ENCODE results near the gene ZNF35.
"Not testable (repeated sequence)": the region's sequence is repeated elsewhere in the genome, so short reads cannot be mapped to it uniquely, and the experiment has no call there.

ZNF35 gene

GRCh38 chr3:44648564-44649229 is at the start of gene ZNF35:
Gene ZNF35 (plus strand): TSS chr3:44648732. CDS start chr3:44651068, 2,336 bp downstream.
- peak; percentile 37 for DNase-seq (ENCODE audit: low spot score)

DNA sequence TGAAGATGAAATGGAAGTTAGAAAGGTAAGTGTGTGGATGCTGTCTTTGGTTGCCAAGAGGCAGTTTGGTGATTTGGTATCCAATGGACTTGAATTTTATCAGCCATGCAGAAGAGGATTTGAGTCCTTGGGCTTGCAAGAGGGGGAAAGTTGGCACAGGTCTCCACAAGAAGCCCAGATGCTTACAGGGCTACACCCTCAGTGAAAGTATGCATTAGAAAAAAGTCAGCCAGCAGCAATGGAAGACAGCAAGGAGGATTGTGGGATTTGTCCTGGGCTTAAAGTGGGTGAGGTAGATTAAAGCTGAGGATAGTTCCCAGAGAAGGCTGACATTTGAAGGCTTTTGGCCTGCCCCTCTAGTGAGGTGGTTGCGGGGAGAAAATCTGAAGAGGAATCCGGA is 46.8 kb upstream of the ZNF35 start:
- no peak for DNase-seq (ENCODE audit: low spot score)

GRCh38 chr3:44612678-44613077 is 35.9 kb upstream of the ZNF35 start:
- no peak for DNase-seq (ENCODE audit: low spot score)

- peak; percentile 67 for DNase-seq (ENCODE audit: low spot score)
These were observed 23.6 kb upstream of the ZNF35 start, which contains the start of gene ZNF197 for GRCh38 chr3:44624749-44625480. Gene ZNF197 (plus strand): TSS chr3:44625036. CDS start chr3:44629155, 4,119 bp downstream.

DNA sequence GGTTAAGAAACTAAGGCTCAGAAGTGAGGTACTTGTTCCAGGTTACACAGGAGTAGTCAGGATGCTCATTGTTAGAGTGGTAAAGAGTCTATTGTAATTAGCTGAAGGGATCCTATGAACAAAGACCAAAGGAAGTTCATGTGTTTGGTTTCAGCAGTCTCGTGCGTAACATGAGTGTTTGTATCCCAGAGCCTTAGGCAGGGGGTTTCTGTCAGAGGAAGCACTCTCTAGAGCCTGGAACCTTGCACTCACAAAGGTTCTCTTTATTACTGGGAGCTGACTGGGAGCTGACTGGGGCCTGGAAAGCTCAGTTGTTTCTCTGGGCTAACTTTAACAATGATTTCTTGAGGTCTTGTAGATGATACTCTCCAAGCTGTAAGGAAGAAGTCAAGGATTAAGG is 19.8 kb upstream of the ZNF35 start:
- DNase-seq (ENCODE audit: low spot score): no peak

DNA sequence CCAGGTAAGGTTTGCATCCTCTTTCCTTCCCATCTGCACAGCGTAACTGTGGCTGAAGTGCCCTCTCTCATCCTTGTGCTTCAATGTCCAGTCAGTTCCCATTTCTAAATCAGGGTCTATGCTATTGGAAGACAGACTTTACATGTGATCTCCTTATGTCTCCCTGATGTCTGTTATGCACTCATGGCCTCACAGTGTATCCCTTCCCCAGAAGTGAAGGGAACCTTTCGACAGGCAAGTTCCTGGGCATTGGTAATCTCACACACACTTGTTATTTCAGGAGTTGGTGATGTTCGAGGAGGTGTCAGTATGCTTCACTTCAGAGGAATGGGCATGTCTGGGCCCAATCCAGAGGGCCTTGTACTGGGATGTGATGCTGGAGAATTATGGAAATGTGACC is 16.3 kb upstream of the ZNF35 start:
- DNase-seq (ENCODE audit: low spot score): no peak

DNA sequence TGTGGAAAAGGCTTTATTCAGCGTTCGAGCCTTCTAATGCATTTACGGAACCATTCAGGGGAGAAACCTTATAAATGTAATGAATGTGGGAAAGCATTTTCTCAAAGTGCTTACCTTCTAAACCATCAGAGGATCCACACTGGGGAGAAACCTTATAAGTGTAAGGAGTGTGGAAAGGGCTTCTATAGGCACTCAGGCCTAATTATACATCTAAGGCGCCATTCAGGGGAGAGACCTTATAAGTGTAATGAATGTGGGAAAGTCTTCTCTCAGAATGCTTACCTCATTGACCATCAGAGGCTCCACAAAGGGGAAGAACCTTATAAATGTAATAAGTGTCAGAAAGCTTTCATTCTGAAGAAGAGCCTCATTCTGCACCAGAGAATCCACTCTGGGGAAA is 6.2 kb upstream of the ZNF35 start:
- DNase-seq (ENCODE audit: low spot score): no peak

- no peak for DNase-seq (ENCODE audit: low spot score)
These were observed 5.5 kb upstream of the ZNF35 start for GRCh38 chr3:44643024-44643423.

GRCh38 chr3:44647771-44648170 is 761 bp upstream of the ZNF35 start:
- no peak for DNase-seq (ENCODE audit: low spot score)

GRCh38 chr3:44649709-44650108 is 1.2 kb downstream of the ZNF35 start:
- DNase-seq (ENCODE audit: low spot score): no peak

GRCh38 chr3:44654039-44654438 is 5.5 kb downstream of the ZNF35 start:
- DNase-seq (ENCODE audit: low spot score): no peak

GRCh38 chr3:44659015-44659414 is 10.5 kb downstream of the ZNF35 start:
- DNase-seq (ENCODE audit: low spot score): no peak

DNA sequence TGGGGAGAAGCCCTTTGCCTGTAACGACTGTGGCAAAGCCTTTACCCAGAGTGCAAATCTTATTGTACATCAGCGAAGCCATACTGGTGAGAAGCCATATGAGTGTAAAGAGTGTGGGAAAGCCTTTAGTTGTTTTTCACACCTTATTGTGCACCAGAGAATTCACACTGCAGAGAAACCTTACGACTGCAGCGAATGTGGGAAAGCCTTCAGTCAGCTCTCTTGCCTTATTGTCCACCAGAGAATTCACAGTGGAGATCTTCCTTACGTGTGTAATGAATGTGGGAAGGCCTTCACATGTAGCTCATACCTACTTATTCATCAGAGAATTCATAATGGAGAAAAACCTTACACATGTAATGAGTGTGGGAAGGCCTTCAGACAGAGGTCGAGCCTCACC is 10.9 kb downstream of the ZNF35 start:
- DNase-seq (ENCODE audit: low spot score): no peak

DNA sequence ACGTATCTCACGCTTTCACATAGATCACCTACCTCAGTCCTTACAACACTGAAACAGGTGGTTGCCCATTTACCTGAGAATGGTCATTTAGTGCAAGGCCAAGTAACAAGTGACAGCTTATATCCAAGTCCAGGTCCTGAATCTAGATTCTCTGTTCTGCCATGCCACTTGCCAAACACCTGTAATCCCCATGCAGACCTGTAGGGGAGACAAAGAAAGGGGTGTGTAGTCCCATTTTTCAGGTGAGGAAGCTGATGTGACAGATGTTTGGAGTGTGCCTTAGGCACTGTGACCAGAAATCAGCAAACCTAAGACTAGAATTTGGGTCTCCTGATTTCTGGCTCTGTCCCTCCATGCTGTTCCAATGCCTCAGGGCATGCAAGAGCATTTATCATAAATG is 12.7 kb downstream of the ZNF35 start:
- DNase-seq (ENCODE audit: low spot score): no peak

GRCh38 chr3:44665173-44665572 is 16.6 kb downstream of the ZNF35 start:
- no peak for DNase-seq (ENCODE audit: low spot score)

GRCh38 chr3:44666346-44666745 is 17.8 kb downstream of the ZNF35 start:
- no peak for DNase-seq (ENCODE audit: low spot score)

DNA sequence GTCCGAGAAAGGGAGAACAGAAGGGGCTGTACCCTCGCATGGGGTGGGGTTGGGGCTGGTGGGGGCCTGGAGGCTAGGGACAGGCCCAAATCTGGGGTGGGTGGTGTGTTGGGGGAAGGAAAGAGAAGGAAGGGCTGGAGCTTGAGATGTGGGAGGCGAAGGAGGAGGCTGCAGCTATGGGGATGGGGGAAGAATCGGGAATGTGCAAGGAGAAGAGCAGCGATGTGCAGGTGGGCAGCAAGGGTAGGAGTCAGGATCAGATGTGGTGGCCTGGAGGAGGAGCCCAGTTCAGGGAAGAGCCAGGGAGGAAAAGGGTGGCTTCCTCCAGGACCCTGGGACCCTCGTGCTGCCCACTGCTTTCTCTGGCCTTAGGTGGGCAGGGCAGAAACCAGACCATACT is 21.2 kb downstream of the ZNF35 start:
- DNase-seq (ENCODE audit: low spot score): no peak

DNA sequence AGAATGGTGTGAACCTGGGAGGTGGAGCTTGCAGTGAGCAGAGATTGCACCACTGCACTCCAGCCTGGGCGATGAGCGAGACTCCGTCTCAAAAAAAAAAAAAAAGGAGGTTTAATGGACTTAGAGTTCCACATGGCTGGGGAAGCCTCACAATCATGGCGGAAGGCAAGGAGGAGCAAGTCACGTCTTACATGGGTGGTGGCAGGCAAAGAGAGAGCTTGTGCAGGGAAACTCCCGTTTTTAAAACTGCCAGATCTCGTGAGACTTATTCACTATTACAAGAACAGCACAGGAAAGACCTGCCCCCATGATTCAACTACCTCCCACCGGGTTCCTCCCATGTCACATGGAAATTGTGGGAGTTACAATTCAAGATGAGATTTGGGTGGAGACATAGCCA is 24.9 kb downstream of the ZNF35 start:
- not testable (repeated sequence) for DNase-seq (ENCODE audit: low spot score)

DNA sequence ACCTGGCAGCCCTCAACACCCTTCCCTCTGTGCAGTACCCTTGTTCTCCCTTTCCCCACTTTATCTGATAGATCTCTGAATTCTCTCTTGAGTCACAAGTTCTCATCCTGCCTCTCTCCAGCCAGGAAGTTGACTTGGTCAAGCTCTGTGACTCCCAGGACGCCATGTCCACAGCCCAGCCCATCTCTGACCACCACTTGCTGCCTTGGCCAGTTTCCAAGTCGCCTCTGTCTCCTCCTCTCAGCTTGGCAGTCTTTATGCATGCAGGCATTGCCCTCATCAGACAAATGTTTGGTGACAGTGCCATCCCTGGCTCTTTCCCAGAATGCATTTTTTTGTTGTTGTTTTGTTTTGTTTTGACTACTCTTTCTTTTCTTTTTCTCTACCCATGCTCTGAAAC is 25.7 kb downstream of the ZNF35 start:
- DNase-seq (ENCODE audit: low spot score): no peak

DNA sequence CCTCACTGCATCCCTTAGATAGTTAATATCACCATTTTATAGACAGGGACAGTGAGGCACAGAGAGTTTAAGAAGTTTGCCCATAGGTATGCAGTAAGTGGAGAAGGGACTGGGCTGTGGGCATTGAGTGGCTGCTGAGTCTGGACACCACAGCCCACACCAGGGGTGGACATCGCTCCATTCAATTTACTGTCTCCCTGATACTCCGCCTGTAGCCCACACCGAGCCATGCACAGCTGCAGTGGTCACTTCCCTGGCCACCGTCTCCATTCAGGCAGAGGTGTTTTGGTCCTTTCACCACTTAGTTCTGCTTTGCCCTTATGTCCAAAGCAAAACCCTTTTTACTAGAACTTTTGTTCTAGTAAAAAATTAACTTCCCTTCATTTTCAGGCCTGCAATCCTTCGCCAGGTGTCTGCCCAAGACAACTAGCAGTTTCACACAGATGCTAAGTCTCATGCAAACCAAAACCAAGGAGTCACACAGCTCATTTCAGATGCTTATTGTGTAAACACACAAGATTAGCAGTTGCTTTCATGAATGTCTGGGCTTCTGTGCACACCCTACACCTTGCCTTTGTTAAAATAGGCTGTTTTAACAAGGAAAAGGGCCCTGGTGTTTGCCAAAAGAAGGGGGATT is 30.1 kb downstream of the ZNF35 start:
- no peak for DNase-seq (ENCODE audit: low spot score)

GRCh38 chr3:44680921-44681455 is 32.5 kb downstream of the ZNF35 start:
- no peak for DNase-seq (ENCODE audit: low spot score)

DNA sequence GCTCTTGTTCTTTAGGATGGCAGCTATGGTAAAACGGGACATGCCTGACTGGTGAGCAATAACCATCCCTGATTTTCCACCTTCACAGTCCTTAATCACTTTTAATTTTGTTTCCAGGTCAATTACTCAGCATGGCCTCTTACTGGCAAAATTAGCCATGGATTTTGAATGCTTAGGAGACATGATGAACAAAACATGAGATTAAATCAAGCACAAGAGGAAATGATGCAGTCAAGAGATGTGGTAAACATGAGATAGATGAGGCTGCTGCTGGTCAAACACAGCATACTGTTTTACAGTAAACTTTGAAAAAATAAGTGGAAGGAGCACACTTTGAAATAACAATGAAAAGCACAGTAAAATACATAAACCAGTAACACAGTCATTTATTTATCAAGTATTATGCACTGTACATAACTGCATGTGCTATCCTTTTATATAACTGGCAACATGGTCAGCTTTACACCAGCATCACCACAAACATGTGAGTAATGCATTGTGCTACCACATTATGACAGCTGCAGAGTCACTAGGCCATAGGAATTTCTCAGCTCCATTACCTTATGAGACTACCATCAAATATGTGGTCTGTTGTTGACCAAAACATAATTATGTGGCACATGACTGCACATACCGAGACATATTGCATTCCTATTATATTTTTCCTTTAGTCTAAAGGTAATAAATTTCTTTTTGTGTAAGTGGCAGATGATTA is 33.8 kb downstream of the ZNF35 start:
- no peak for DNase-seq (ENCODE audit: low spot score)

All from CD4-positive, alpha-beta T cell treated with Interleukin-15 for 4 hours (primary cell).